CD4-positive, alpha-beta T cell treated with Interleukin-17A for 1 hour (primary cell): Measurements from ENCODE around the gene FRRS1.
"Not testable (repeated sequence)": the region's sequence is repeated elsewhere in the genome, so short reads cannot be mapped to it uniquely, and the experiment has no call there.

Experiments
- DNase-seq: peaks from one replicate; pipeline ENCODE4 v3.0.0-alpha.2; 2020

Gene FRRS1

GRCh38 chr1:99766378-99766800 lies at the start of gene FRRS1:
Gene FRRS1, minus strand, starts transcription at chr1:99766635. Its CDS starts 17,867 bp downstream, at chr1:99748768.
- peak; percentile 49 for DNase-seq

- DNase-seq: no peak
Measured at GRCh38 chr1:99814373-99814900, 48.0 kb upstream of the FRRS1 start.

GRCh38 chr1:99811747-99812146 lies 45.3 kb upstream of the FRRS1 start:
- no peak for DNase-seq

- DNase-seq: no peak
Measured at GRCh38 chr1:99811075-99811474, 44.6 kb upstream of the FRRS1 start.

- peak; percentile 74 for DNase-seq
Measured at GRCh38 chr1:99808391-99809115, 42.1 kb upstream of the FRRS1 start.

- DNase-seq: no peak
Measured at GRCh38 chr1:99806882-99807281, 40.4 kb upstream of the FRRS1 start.

GRCh38 chr1:99801584-99801983 lies 35.1 kb upstream of the FRRS1 start:
- no peak for DNase-seq

- not testable (repeated sequence) for DNase-seq
Measured at GRCh38 chr1:99793861-99794260, 27.4 kb upstream of the FRRS1 start.

- no peak for DNase-seq
Measured at GRCh38 chr1:99789715-99790114, 23.3 kb upstream of the FRRS1 start.

- DNase-seq: no peak
Measured at GRCh38 chr1:99788896-99789295, 22.5 kb upstream of the FRRS1 start.

- no peak for DNase-seq
Measured at GRCh38 chr1:99786751-99787501, 20.5 kb upstream of the FRRS1 start.

- DNase-seq: peak; percentile 40
Measured at GRCh38 chr1:99784809-99785255, 18.4 kb upstream of the FRRS1 start.

- DNase-seq: no peak
Measured at GRCh38 chr1:99784143-99784542, 17.7 kb upstream of the FRRS1 start.

GRCh38 chr1:99782920-99783319 lies 16.5 kb upstream of the FRRS1 start:
- DNase-seq: no peak

- no peak for DNase-seq
Measured at GRCh38 chr1:99782397-99782796, 16.0 kb upstream of the FRRS1 start.

- DNase-seq: no peak
Measured at GRCh38 chr1:99781798-99782197, 15.4 kb upstream of the FRRS1 start.

- no peak for DNase-seq
Measured at GRCh38 chr1:99777752-99778151, 11.3 kb upstream of the FRRS1 start.

GRCh38 chr1:99776120-99776519 lies 9.7 kb upstream of the FRRS1 start:
- no peak for DNase-seq

- no peak for DNase-seq
Measured at GRCh38 chr1:99772809-99773208, 6.4 kb upstream of the FRRS1 start.

- no peak for DNase-seq
Measured at GRCh38 chr1:99771513-99771918, 5.1 kb upstream of the FRRS1 start.

- DNase-seq: no peak
Measured at GRCh38 chr1:99768524-99769245, 2.2 kb upstream of the FRRS1 start.

GRCh38 chr1:99768104-99768503 lies 1.7 kb upstream of the FRRS1 start:
- DNase-seq: no peak

- no peak for DNase-seq
Measured at GRCh38 chr1:99764909-99765308, 1.5 kb downstream of the FRRS1 start.
